ENCODE results near the gene RHOB.

DNA sequence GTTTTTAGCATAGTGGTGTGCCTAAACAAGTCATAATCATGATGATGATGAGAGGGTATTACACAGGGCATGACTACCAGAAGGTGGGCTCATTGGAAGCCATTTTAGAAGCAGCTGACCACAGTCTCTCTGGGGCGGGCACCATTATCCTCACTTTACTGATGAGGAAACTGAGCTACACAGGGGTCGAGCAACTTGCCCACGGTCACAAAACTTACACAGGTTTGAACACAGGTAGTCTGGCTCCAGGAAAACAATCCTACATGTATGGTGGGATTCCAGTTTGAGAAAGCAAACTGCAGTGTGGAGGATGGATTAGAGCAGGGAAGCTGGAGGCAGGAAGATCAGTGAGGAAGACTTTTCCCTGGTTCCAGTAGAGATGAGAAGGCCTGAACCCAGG lies 6.2 kb downstream of the RHOB start:
- TF ChIP-seq, protein P1, sequence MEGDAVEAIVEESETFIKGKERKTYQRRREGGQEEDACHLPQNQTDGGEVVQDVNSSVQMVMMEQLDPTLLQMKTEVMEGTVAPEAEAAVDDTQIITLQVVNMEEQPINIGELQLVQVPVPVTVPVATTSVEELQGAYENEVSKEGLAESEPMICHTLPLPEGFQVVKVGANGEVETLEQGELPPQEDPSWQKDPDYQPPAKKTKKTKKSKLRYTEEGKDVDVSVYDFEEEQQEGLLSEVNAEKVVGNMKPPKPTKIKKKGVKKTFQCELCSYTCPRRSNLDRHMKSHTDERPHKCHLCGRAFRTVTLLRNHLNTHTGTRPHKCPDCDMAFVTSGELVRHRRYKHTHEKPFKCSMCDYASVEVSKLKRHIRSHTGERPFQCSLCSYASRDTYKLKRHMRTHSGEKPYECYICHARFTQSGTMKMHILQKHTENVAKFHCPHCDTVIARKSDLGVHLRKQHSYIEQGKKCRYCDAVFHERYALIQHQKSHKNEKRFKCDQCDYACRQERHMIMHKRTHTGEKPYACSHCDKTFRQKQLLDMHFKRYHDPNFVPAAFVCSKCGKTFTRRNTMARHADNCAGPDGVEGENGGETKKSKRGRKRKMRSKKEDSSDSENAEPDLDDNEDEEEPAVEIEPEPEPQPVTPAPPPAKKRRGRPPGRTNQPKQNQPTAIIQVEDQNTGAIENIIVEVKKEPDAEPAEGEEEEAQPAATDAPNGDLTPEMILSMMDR (IDR thresholded peaks at IDR 0.05) = no peak
- TF ChIP-seq POLR2A (IDR thresholded peaks at IDR 0.05) = no peak
